Peyer's patch (tissue), 4 donors: ENCODE measurements around the gene DRC3. TPM values are rescaled to one million over a fixed set of nuclear protein-coding genes. Genes with fewer than 3 reads are reported as not detected.

Experiments used
- DNase-seq, 3 donors: peaks; one replicate each; pipeline ENCODE4 v3.0.0-alpha.2; 2017 to 2019
- H3K27ac ChIP-seq, 4 donors: fragments of 200-600 bp; sonication (generic); one replicate each; pipeline ENCODE4 v1.5.1; 2016 to 2019
- H3K27me3 ChIP-seq, 2 donors: fragments of 200-600 bp; sonication (generic); one replicate each; pipeline ENCODE4 v1.5.1; 2019
- H3K36me3 ChIP-seq, 3 donors: fragments of 200-600 bp; sonication (generic); one replicate each; pipeline ENCODE4 v1.5.1; 2016 to 2019
- H3K4me1 ChIP-seq, 4 donors: fragments of 200-600 bp; sonication (generic); one replicate each; pipeline ENCODE4 v1.5.1; 2016 to 2019
- H3K4me3 ChIP-seq, 4 donors: fragments of 200-600 bp; sonication (generic); 1 replicate in 3 of 4; 2 replicates in 1 of 4; pipeline ENCODE4 v1.5.1; 2016 to 2019; ENCODE audit warnings: mild to moderate bottlenecking in 1 of 4
- H3K9me3 ChIP-seq, 4 donors: fragments of 200-600 bp; sonication (generic); one replicate each; pipeline ENCODE4 v1.5.1; 2016 to 2019; ENCODE audit warnings: mild to moderate bottlenecking in 1 of 4
- CTCF ChIP-seq, 6 experiments: fragments of 450-650 bp in 4 of 6; fragments of 200-600 bp in 2 of 6; sonication (generic) in 1 of 6; IDR thresholded peaks; one replicate each; pipeline ENCODE4 v1.5.1; 2017 to 2019; ENCODE audit warnings: antibody characterized with exemption in 6 of 6, mild to moderate bottlenecking in 3 of 6, moderate library complexity in 1 of 6
- POLR2A ChIP-seq, 2 donors: fragments of 450-650 bp; IDR thresholded peaks; one replicate each; pipeline ENCODE4 v1.5.1; 2017; ENCODE audit warnings: antibody characterized with exemption in 2 of 2, mild to moderate bottlenecking in 2 of 2, moderate library complexity in 2 of 2
- total RNA-seq, 4 donors: library from RNA; depleted of rRNA; stranded (reverse); fragments of >200 nt; gene quantifications; one replicate each; pipeline ENCODE4 v1.1.0, GENCODE V29; 2016

Gene DRC3
- total RNA-seq, 4 donors from 2014 or later, result 0.57 to 6.3 (median 5.8) TPM; not detected in 1

- TF ChIP-seq CTCF (IDR thresholded peaks at IDR 0.05) (no peak), POLR2A (IDR thresholded peaks at IDR 0.05) (no peak)
- Histone ChIP-seq H3K9me3 (no peaks in the 10 kb centered on the region), H3K27ac (no peak overlapping the region), H3K27me3 (no peaks in the 10 kb centered on the region), H3K36me3 (no peaks in the 10 kb centered on the region), H3K4me1 (peaks cover 0 to 24% (median 5%) of the 10 kb centered on the region in 4 donors), H3K4me3 (no peak overlapping the region)
- DNase-seq, result no peak
Measured at GRCh38 chr17:17963694-17964436, 8.8 kb upstream of the DRC3 start.

GRCh38 chr17:17964710-17965109 is 8.0 kb upstream of the DRC3 start:
- H3K36me3 ChIP-seq, result no peaks in the 10 kb centered on the region
- H3K27me3 ChIP-seq, result no peaks in the 10 kb centered on the region
- no peak overlapping the region for H3K4me3 ChIP-seq
- DNase-seq, result no peak
- H3K4me1 ChIP-seq, result peaks cover 0 to 16% (median 2%) of the 10 kb centered on the region in 4 donors
- TF ChIP-seq CTCF (IDR thresholded peaks at IDR 0.05) (no peak), POLR2A (IDR thresholded peaks at IDR 0.05) (no peak)
- H3K9me3 ChIP-seq, result no peaks in the 10 kb centered on the region
- no peak overlapping the region for H3K27ac ChIP-seq

- Histone ChIP-seq H3K36me3 (no peaks in the 10 kb centered on the region), H3K4me1 (peaks cover 0 to 10% (median under 1%) of the 10 kb centered on the region in 4 donors), H3K4me3 (no peak overlapping the region), H3K9me3 (no peaks in the 10 kb centered on the region), H3K27ac (no peak overlapping the region), H3K27me3 (no peaks in the 10 kb centered on the region)
- no peak for DNase-seq
- no peak for TF ChIP-seq CTCF (IDR thresholded peaks at IDR 0.05)
- no peak for TF ChIP-seq POLR2A (IDR thresholded peaks at IDR 0.05)
Measured at GRCh38 chr17:17965152-17965721, 7.4 kb upstream of the DRC3 start.

GRCh38 chr17:17966399-17966798 is 6.3 kb upstream of the DRC3 start:
- Histone ChIP-seq H3K4me1 (peaks cover 0 to 12% (median 1%) of the 10 kb centered on the region in 4 donors), H3K4me3 (no peak overlapping the region), H3K36me3 (no peaks in the 10 kb centered on the region), H3K27me3 (no peaks in the 10 kb centered on the region), H3K9me3 (no peaks in the 10 kb centered on the region), H3K27ac (no peak overlapping the region)
- DNase-seq, result no peak
- TF ChIP-seq POLR2A (IDR thresholded peaks at IDR 0.05) (no peak), CTCF (IDR thresholded peaks at IDR 0.05) (no peak)

- peaks cover 0 to 14% (median 4%) of the 10 kb centered on the region in 4 donors for H3K4me1 ChIP-seq
- peak overlapping the region in 1 of 4 donors; percentile 89 for H3K27ac ChIP-seq
- TF ChIP-seq POLR2A (IDR thresholded peaks at IDR 0.05) (no peak), CTCF (IDR thresholded peaks at IDR 0.05) (no peak)
- no peak for DNase-seq
- no peaks in the 10 kb centered on the region for H3K9me3 ChIP-seq
- H3K36me3 ChIP-seq, result no peaks in the 10 kb centered on the region
- peak overlapping the region in 2 of 4 donors; percentile 70 to 78 for H3K4me3 ChIP-seq
- H3K27me3 ChIP-seq, result no peaks in the 10 kb centered on the region
Measured at GRCh38 chr17:17970699-17971430, 1.8 kb upstream of the DRC3 start.
